HG03175 (cell line): ENCODE data around the gene GRIP2.

Experiments
- ATAC-seq: cut with Tn5 transposase; IDR thresholded peaks from one replicate; pipeline ENCODE4 v1.9.1; 2021; ENCODE audit warnings: mild to moderate bottlenecking, moderate library complexity; ENCODE audit not compliant: unreplicated experiment

GRIP2 gene

GRCh38 chr3:14457999-14458398 is 82.1 kb downstream of the GRIP2 start:
- ATAC-seq = no peak

GRCh38 chr3:14457481-14457880 is 82.7 kb downstream of the GRIP2 start:
- no peak for ATAC-seq

GRCh38 chr3:14456794-14457193 is 83.3 kb downstream of the GRIP2 start:
- no peak for ATAC-seq

- no peak for ATAC-seq
Measured at GRCh38 chr3:14455571-14456317, 84.4 kb downstream of the GRIP2 start.

- ATAC-seq = no peak
Measured at GRCh38 chr3:14454639-14455310, 85.4 kb downstream of the GRIP2 start.

- no peak for ATAC-seq
Measured at GRCh38 chr3:14453876-14454638, 86.1 kb downstream of the GRIP2 start.

- ATAC-seq = no peak
Measured at GRCh38 chr3:14452740-14453710, 87.1 kb downstream of the GRIP2 start.

- ATAC-seq = no peak
Measured at GRCh38 chr3:14451844-14452739, 88.0 kb downstream of the GRIP2 start.

GRCh38 chr3:14450922-14451606 is 89.1 kb downstream of the GRIP2 start:
- ATAC-seq = no peak

GRCh38 chr3:14450506-14450905 is 89.6 kb downstream of the GRIP2 start:
- no peak for ATAC-seq

GRCh38 chr3:14448756-14449727 is 91.1 kb downstream of the GRIP2 start:
- ATAC-seq = no peak

- ATAC-seq = no peak
Measured at GRCh38 chr3:14448063-14448462, 92.1 kb downstream of the GRIP2 start.

- no peak for ATAC-seq
Measured at GRCh38 chr3:14446988-14447570, 93.1 kb downstream of the GRIP2 start.

GRCh38 chr3:14445773-14446172 is 94.4 kb downstream of the GRIP2 start:
- ATAC-seq = no peak

- no peak for ATAC-seq
Measured at GRCh38 chr3:14444380-14444779, 95.8 kb downstream of the GRIP2 start.

GRCh38 chr3:14441920-14442300 is 98.2 kb downstream of the GRIP2 start:
- no peak for ATAC-seq

GRCh38 chr3:14441240-14441919 is 98.8 kb downstream of the GRIP2 start:
- no peak for ATAC-seq
